HCT116 (cell line): ENCODE results near the gene LRRC2. TPM values are rescaled to one million over a fixed set of nuclear protein-coding genes. Genes with fewer than 3 reads are reported as not detected.

ENCODE experiments used
- ATAC-seq: fragments of 200-7000 bp; cut with Tn5 transposase; 2 replicates; pipeline ENCODE4 v1.9.1; 2020; ENCODE audit warnings: mild to moderate bottlenecking, moderate library complexity
- BruUV-seq: library from RNA; stranded (reverse); fragments of 400-500 nt; replicated peaks from 2 replicates; lab custom pipeline; 2021; lab: Mats Ljungman, UMichigan
- CTCF ChIA-PET: fragments of 300-600 bp; sonication (Branson Sonifier 250); formaldehyde crosslinking; loops from one replicate; lab custom pipeline; 2021; ENCODE audit warnings: antibody characterized with exemption; lab: Charles Lee
- POLR2A ChIA-PET: fragments of 300-600, 350-600 bp; sonication (Branson Sonifier 250); formaldehyde crosslinking; loops from one replicate; lab custom pipeline; 2021; ENCODE audit warnings: antibody characterized with exemption; lab: Charles Lee
- RAD21 ChIA-PET, 2 experiments: fragments of 300-600 bp; sonication (Branson Sonifier 250); formaldehyde crosslinking; loops; one replicate each; lab custom pipeline; 2023; ENCODE audit warnings: low total read pairs in 2 of 2; ENCODE audit not compliant: uncharacterized antibody in 2 of 2, unreplicated experiment in 2 of 2, low non-redundant PET in 1 of 2; lab: Charles Lee
- DNase-seq: peaks from one replicate; pipeline ENCODE4 v3.0.0-alpha.2; 2010; ENCODE audit warnings: low read depth, low spot score
- H2AFZ ChIP-seq: fragments of 200-600 bp; shearing (Covaris generic), sonication (generic); 2 replicates; pipeline ENCODE4 v1.6.1; 2017; ENCODE audit warnings: low read depth, mixed run types, mixed read lengths, antibody characterized with exemption, low read length; ENCODE audit not compliant: poor library complexity, severe bottlenecking
- H3K27ac ChIP-seq: 2 replicates; pipeline ENCODE4 v1.5.1; 2012; ENCODE audit warnings: low read depth, low read length
- H3K27me3 ChIP-seq: fragments of 200-600 bp; sonication (generic); 2 replicates; pipeline ENCODE4 v1.6.1; 2016; ENCODE audit warnings: mixed run types, low read length, mixed read lengths; ENCODE audit not compliant: insufficient read depth
- H3K36me3 ChIP-seq, 2 experiments: fragments of 200-500 bp in 1 of 2; fragments of 200-600 bp in 1 of 2; sonication (Bioruptor generic) in 1 of 2; sonication (generic) in 1 of 2; 2 replicates each; pipeline versions ENCODE4 v1.5.1 to v1.6.1; 2014 to 2016; ENCODE audit warnings: low read length in 2 of 2, inconsistent platforms in 1 of 2, mixed read lengths in 1 of 2, mixed run types in 1 of 2; ENCODE audit not compliant: insufficient read depth in 2 of 2, control insufficient read depth in 1 of 2
- H3K4me1 ChIP-seq, 2 experiments: fragments of 200-600 bp in 1 of 2; sonication (generic) in 1 of 2; 2 replicates each; pipeline versions ENCODE4 v1.5.1 to v1.6.1; 2012 to 2017; ENCODE audit warnings: low read length in 2 of 2, inconsistent platforms in 1 of 2, mild to moderate bottlenecking in 1 of 2, mixed read lengths in 1 of 2, mixed run types in 1 of 2, moderate library complexity in 1 of 2; ENCODE audit not compliant: insufficient read depth in 2 of 2, control insufficient read depth in 1 of 2
- H3K4me2 ChIP-seq: fragments of 200-600 bp; sonication (generic); 2 replicates; pipeline ENCODE4 v1.6.1; 2017; ENCODE audit warnings: mixed run types, low read length, mixed read lengths
- H3K4me3 ChIP-seq, 2 experiments: fragments of 200-600 bp in 1 of 2; sonication (generic) in 1 of 2; replicated peaks in 1 of 2; 2 replicates each; pipeline ENCODE4 v1.5.1; 2011 to 2016; ENCODE audit warnings: low read length in 2 of 2, control low read depth in 1 of 2, low read depth in 1 of 2, mild to moderate bottlenecking in 1 of 2, mixed read lengths in 1 of 2, mixed run types in 1 of 2
- H3K79me2 ChIP-seq: fragments of 200-600 bp; sonication (generic); 2 replicates; pipeline ENCODE4 v1.6.1; 2017; ENCODE audit warnings: mild to moderate bottlenecking, mixed run types, low read length, moderate library complexity, mixed read lengths; ENCODE audit not compliant: insufficient read depth
- H3K9ac ChIP-seq: fragments of 200-600 bp; sonication (generic); 2 replicates; pipeline ENCODE4 v1.6.1; 2016; ENCODE audit warnings: low read length, mixed read lengths
- H3K9me2 ChIP-seq: fragments of 200-600 bp; sonication (generic), shearing (Covaris generic); 2 replicates; pipeline ENCODE4 v1.6.1; 2017; ENCODE audit warnings: mixed run types, mild to moderate bottlenecking, moderate library complexity; ENCODE audit not compliant: insufficient read depth
- H3K9me3 ChIP-seq, 2 experiments: fragments of 200-500 bp in 1 of 2; fragments of 200-600 bp in 1 of 2; sonication (Bioruptor generic) in 1 of 2; sonication (generic) in 1 of 2; 2 replicates each; pipeline ENCODE4 v1.6.1; 2014 to 2017; ENCODE audit warnings: low read length in 2 of 2, mixed read lengths in 2 of 2, inconsistent platforms in 1 of 2, low read depth in 1 of 2, mild to moderate bottlenecking in 1 of 2, mixed run types in 1 of 2, moderate library complexity in 1 of 2; ENCODE audit not compliant: control insufficient read depth in 1 of 2, insufficient read depth in 1 of 2
- H4K20me1 ChIP-seq: fragments of 200-600 bp; sonication (generic), shearing (Covaris generic); 2 replicates; pipeline ENCODE4 v1.6.1; 2017; ENCODE audit warnings: mixed run types, mild to moderate bottlenecking, moderate library complexity; ENCODE audit not compliant: insufficient read depth
- CBX3 ChIP-seq: IDR thresholded peaks from 2 replicates; pipeline ENCODE4 v1.6.1; 2012; ENCODE audit warnings: low read depth
- EGR1 ChIP-seq: IDR thresholded peaks from 2 replicates; pipeline ENCODE4 v1.6.1; 2012; ENCODE audit warnings: low read depth
- FOSL1 ChIP-seq: IDR thresholded peaks from 2 replicates; pipeline ENCODE4 v1.6.1; 2012; ENCODE audit warnings: low read depth
- POLR2A ChIP-seq: IDR thresholded peaks from 2 replicates; pipeline ENCODE4 v1.7.0; 2011; ENCODE audit warnings: borderline replicate concordance; ENCODE audit not compliant: insufficient read depth, insufficient read length; ENCODE audit errors: extremely low read depth
- SIN3A ChIP-seq: IDR thresholded peaks from 2 replicates; pipeline ENCODE4 v1.6.1; 2012; ENCODE audit warnings: low read depth
- SP1 ChIP-seq: IDR thresholded peaks from 2 replicates; pipeline ENCODE4 v1.6.1; 2012; ENCODE audit warnings: low read depth
- SRF ChIP-seq: IDR thresholded peaks from 2 replicates; pipeline ENCODE4 v1.6.1; 2012; ENCODE audit warnings: low read depth
- ZFX ChIP-seq: fragments of 450-650 bp; IDR thresholded peaks from 2 replicates; pipeline ENCODE4 v1.6.1; 2017
- intact Hi-C: fragments of 100-400 bp; cut with micrococcal nuclease; formaldehyde crosslinking; loops from 2 replicates; pipeline ENCODE4 v1.10.0; 2022
- total RNA-seq: library from RNA; stranded (reverse); gene quantifications from one replicate; pipeline ENCODE4 v1.2.1, GENCODE V29; 2021; ENCODE audit not compliant: unreplicated experiment
- TF ChIP-seq, protein P1 (sequence below): IDR thresholded peaks from 2 replicates; pipeline ENCODE4 v1.6.1; 2012

Gene LRRC2
- total RNA-seq, 1 experiment from 2014 or later, result not detected

DNA sequence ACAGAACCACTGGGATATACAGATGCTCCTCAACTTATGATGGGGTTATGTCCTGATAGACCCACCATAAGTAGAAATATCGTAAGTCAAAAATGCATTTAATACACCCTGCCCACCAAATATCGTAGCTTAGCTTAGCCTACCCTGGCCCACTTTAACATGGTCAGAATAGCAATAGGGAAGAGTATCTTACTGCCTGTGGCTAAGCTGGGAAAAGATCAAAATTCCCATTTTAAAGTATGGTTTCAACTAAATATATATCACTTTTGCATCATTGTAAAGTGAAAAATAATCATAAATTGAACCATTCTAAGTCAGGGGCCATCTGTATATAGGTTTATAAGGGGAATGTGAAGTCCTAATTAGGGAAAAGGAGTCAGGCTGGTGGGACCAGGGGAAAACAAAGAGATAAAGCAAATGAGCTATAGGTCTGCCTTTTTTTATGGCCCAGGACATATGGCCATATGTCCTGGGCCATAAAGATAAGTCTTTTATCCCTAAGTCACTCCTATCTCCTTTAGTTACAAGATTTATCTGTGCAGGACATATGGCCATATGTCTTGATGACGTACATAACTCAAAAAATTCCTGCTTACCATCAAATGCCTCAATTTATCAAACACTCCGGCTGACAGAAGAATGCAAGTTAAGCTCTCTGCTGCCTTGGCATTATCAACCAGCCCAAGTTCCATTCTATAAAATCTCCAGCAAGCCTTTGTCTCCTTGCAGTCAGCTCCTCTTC, 57.1 kb downstream of the LRRC2 start:
- DNase-seq (no peak), ATAC-seq (no peak)
- Histone ChIP-seq H2AFZ (no peak overlapping the region), H3K36me3 (no peaks in the 10 kb centered on the region), H3K4me1 (no peaks in the 10 kb centered on the region), H3K79me2 (no peaks in the 10 kb centered on the region), H3K9me3 (no peaks in the 10 kb centered on the region), H3K27me3 (no peaks in the 10 kb centered on the region), H3K9ac (no peak overlapping the region), H3K9me2 (no peaks in the 10 kb centered on the region), H3K4me3 (no peak overlapping the region), H3K4me2 (no peak overlapping the region), H4K20me1 (no peaks in the 10 kb centered on the region), H3K27ac (no peak overlapping the region)
- TF ChIP-seq EGR1, result no peak
- no peak for TF ChIP-seq CBX3
- TF ChIP-seq ZFX, result no peak
- no peak for TF ChIP-seq SIN3A
- BruUV-seq, result no TSS peak
- ChIA-PET POLR2A (no interaction called here), RAD21 (no interaction called here), CTCF (interaction anchor here (1.1 to 2.1 kb wide), 3 partner anchors 12 to 59 kb away, joined by 3 to 7 read pairs (median 3); no protein-coding TSS in a partner anchor)
- intact Hi-C loops, result no loop called here

DNA sequence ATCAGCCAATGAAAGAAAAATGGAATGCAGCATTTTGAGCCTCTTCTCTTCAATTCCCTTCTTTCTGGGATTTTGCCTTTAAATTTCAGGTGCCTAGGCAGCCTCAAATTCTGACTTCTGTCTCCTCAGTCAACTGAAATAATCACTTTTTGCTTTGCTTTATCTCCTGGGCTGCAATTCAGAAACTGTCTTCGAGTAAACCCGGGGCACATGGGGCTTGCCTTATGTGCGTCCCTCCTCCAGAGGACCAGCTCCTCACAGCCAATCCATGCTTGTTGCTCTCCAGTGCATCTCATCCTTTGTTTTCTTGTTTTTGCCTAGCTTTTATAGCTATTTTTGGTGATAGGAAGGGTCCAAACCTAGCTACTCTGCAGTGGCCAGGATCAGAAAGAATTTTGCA, 59.6 kb downstream of the LRRC2 start:
- intact Hi-C loops, result no loop called here
- no peak overlapping the region for H3K27ac ChIP-seq
- no peaks in the 10 kb centered on the region for H3K9me2 ChIP-seq
- ATAC-seq, result no peak
- TF ChIP-seq SRF, result no peak
- TF ChIP-seq SP1, result no peak
- no peak for TF ChIP-seq POLR2A
- TF ChIP-seq, protein P1, sequence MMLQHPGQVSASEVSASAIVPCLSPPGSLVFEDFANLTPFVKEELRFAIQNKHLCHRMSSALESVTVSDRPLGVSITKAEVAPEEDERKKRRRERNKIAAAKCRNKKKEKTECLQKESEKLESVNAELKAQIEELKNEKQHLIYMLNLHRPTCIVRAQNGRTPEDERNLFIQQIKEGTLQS, result no peak
- TF ChIP-seq FOSL1, result no peak
- ChIA-PET RAD21 (no interaction called here), POLR2A (no interaction called here), CTCF (no interaction called here)
- no peak overlapping the region for H3K4me2 ChIP-seq
- no peaks in the 10 kb centered on the region for H3K36me3 ChIP-seq
- H3K4me3 ChIP-seq, result no peak overlapping the region
- no peak overlapping the region for H2AFZ ChIP-seq
- no peak for DNase-seq
- no peaks in the 10 kb centered on the region for H4K20me1 ChIP-seq
- H3K9me3 ChIP-seq, result no peaks in the 10 kb centered on the region
- no peaks in the 10 kb centered on the region for H3K79me2 ChIP-seq
- no TSS peak for BruUV-seq
- no peaks in the 10 kb centered on the region for H3K27me3 ChIP-seq
- H3K4me1 ChIP-seq, result no peaks in the 10 kb centered on the region
- no peak overlapping the region for H3K9ac ChIP-seq
